Mesendoderm (in vitro differentiated cells): ENCODE data around the gene STARD3.

ENCODE experiments used
- DNase-seq: peaks from one replicate; pipeline ENCODE4 v3.0.0; 2013
- H2AK5ac ChIP-seq: 2 replicates; pipeline ENCODE4 v1.6.1; 2013; ENCODE audit warnings: low read length, inconsistent platforms
- H2BK120ac ChIP-seq: 2 replicates; pipeline ENCODE4 v1.6.1; 2013; ENCODE audit warnings: low read depth, mild to moderate bottlenecking, low read length, moderate library complexity, mixed read lengths
- H2BK15ac ChIP-seq: replicated peaks from 2 replicates; pipeline ENCODE4 v1.6.1; 2013; ENCODE audit warnings: low read depth, mild to moderate bottlenecking, moderate library complexity
- H2BK5ac ChIP-seq: 2 replicates; pipeline ENCODE4 v1.6.1; 2013; ENCODE audit warnings: low read length, inconsistent platforms
- H3K18ac ChIP-seq: 2 replicates; pipeline ENCODE4 v1.6.1; 2013; ENCODE audit warnings: mild to moderate bottlenecking, low read length, mixed read lengths
- H3K23ac ChIP-seq: one replicate; pipeline ENCODE4 v1.6.1; 2013; ENCODE audit warnings: low read length
- H3K27ac ChIP-seq: 2 replicates; pipeline ENCODE4 v1.5.1; 2013; ENCODE audit warnings: low read depth, mild to moderate bottlenecking, inconsistent platforms, low read length, moderate library complexity
- H3K27me3 ChIP-seq: 2 replicates; pipeline ENCODE4 v1.6.1; 2013; ENCODE audit warnings: low read length, control low read depth, mild to moderate bottlenecking, inconsistent platforms; ENCODE audit not compliant: insufficient read depth, poor library complexity
- H3K36me3 ChIP-seq: 2 replicates; pipeline ENCODE4 v1.6.1; 2013; ENCODE audit warnings: low read length, inconsistent platforms; ENCODE audit not compliant: control insufficient read depth, insufficient read depth
- H3K4ac ChIP-seq: one replicate; pipeline ENCODE4 v1.6.1; 2013; ENCODE audit warnings: low read depth, mild to moderate bottlenecking, low read length, moderate library complexity
- H3K4me1 ChIP-seq: 2 replicates; pipeline ENCODE4 v1.6.1; 2013; ENCODE audit warnings: low read depth, low read length, inconsistent platforms; ENCODE audit not compliant: control insufficient read depth
- H3K4me2 ChIP-seq: 2 replicates; pipeline ENCODE4 v1.6.1; 2013; ENCODE audit warnings: low read length
- H3K4me3 ChIP-seq: 2 replicates; pipeline ENCODE4 v1.5.1; 2013; ENCODE audit warnings: mild to moderate bottlenecking, low read length
- H3K56ac ChIP-seq: one replicate; pipeline ENCODE4 v1.6.1; 2013; ENCODE audit warnings: low read length
- H3K79me1 ChIP-seq: 2 replicates; pipeline ENCODE4 v1.6.1; 2013; ENCODE audit warnings: low read length, inconsistent platforms
- H3K79me2 ChIP-seq: 2 replicates; pipeline ENCODE4 v1.6.1; 2013; ENCODE audit warnings: mild to moderate bottlenecking, low read length; ENCODE audit not compliant: control insufficient read depth, insufficient read depth
- H3K9ac ChIP-seq: 2 replicates; pipeline ENCODE4 v1.6.1; 2013; ENCODE audit warnings: low read length, inconsistent platforms
- H4K5ac ChIP-seq: one replicate; pipeline ENCODE4 v1.6.1; 2013; ENCODE audit warnings: low read length
- H4K8ac ChIP-seq: one replicate; pipeline ENCODE4 v1.6.1; 2013; ENCODE audit warnings: low read depth, mild to moderate bottlenecking, control low read depth, low read length, moderate library complexity
- WGBS: extraction: QIAGEN DNeasy Blood & Tissue Kit; methylation state at CpG from one replicate; pipeline ENCODE4 v1.1.7; 2013; ENCODE audit warnings: low lambda C conversion rate, missing lambda C conversion rate; ENCODE audit not compliant: insufficient coverage; ENCODE audit errors: extremely low coverage; 5-methylcytosine and 5-hydroxymethylcytosine counted together

The STARD3 gene

GRCh38 chr17:39612291-39612894, 24.6 kb upstream of the STARD3 start:
- DNase-seq = no peak
- H4K5ac ChIP-seq = no peak overlapping the region
- no peak overlapping the region for H3K4me3 ChIP-seq
- H3K4ac ChIP-seq = no peak overlapping the region
- no peak overlapping the region for H3K18ac ChIP-seq
- H3K27me3 ChIP-seq = peaks cover 31% of the 10 kb centered on the region
- H3K23ac ChIP-seq = no peak overlapping the region
- no peaks in the 10 kb centered on the region for H3K79me2 ChIP-seq
- no peak overlapping the region for H3K9ac ChIP-seq
- H3K79me1 ChIP-seq = no peaks in the 10 kb centered on the region
- no peak overlapping the region for H3K27ac ChIP-seq
- no CpG with 5 or more reads among the region's 22 CpGs for WGBS
- no peaks in the 10 kb centered on the region for H3K4me1 ChIP-seq
- no peak overlapping the region for H3K56ac ChIP-seq
- H2BK5ac ChIP-seq = no peak overlapping the region
- H3K4me2 ChIP-seq = no peak overlapping the region
- no peak overlapping the region for H4K8ac ChIP-seq
- no peak overlapping the region for H2BK15ac ChIP-seq
- H3K36me3 ChIP-seq = no peaks in the 10 kb centered on the region
- H2BK120ac ChIP-seq = no peak overlapping the region
- no peak overlapping the region for H2AK5ac ChIP-seq

GRCh38 chr17:39612935-39613464, 23.9 kb upstream of the STARD3 start:
- no peak overlapping the region for H4K5ac ChIP-seq
- H2BK15ac ChIP-seq = no peak overlapping the region
- no peaks in the 10 kb centered on the region for H3K4me1 ChIP-seq
- no peak overlapping the region for H2BK120ac ChIP-seq
- no peak overlapping the region for H4K8ac ChIP-seq
- peaks cover 30% of the 10 kb centered on the region for H3K27me3 ChIP-seq
- no peak overlapping the region for H3K18ac ChIP-seq
- no peak for DNase-seq
- no peak overlapping the region for H3K9ac ChIP-seq
- no peak overlapping the region for H3K4me3 ChIP-seq
- H3K23ac ChIP-seq = no peak overlapping the region
- WGBS = no CpG with 5 or more reads among the region's 7 CpGs
- no peak overlapping the region for H3K4ac ChIP-seq
- H3K79me1 ChIP-seq = no peaks in the 10 kb centered on the region
- H2BK5ac ChIP-seq = no peak overlapping the region
- H3K36me3 ChIP-seq = no peaks in the 10 kb centered on the region
- H3K56ac ChIP-seq = no peak overlapping the region
- no peaks in the 10 kb centered on the region for H3K79me2 ChIP-seq
- no peak overlapping the region for H3K4me2 ChIP-seq
- H3K27ac ChIP-seq = no peak overlapping the region
- H2AK5ac ChIP-seq = no peak overlapping the region

- no peak overlapping the region for H3K9ac ChIP-seq
- H3K56ac ChIP-seq = no peak overlapping the region
- no peak overlapping the region for H4K5ac ChIP-seq
- no peaks in the 10 kb centered on the region for H3K79me2 ChIP-seq
- H3K27ac ChIP-seq = no peak overlapping the region
- no peak overlapping the region for H3K18ac ChIP-seq
- no peak overlapping the region for H4K8ac ChIP-seq
- no peak overlapping the region for H2BK5ac ChIP-seq
- peaks cover 27% of the 10 kb centered on the region for H3K27me3 ChIP-seq
- WGBS = no CpG with 5 or more reads among the region's 3 CpGs
- H3K36me3 ChIP-seq = no peaks in the 10 kb centered on the region
- H3K4ac ChIP-seq = no peak overlapping the region
- H3K4me3 ChIP-seq = no peak overlapping the region
- H3K4me2 ChIP-seq = no peak overlapping the region
- H2BK15ac ChIP-seq = no peak overlapping the region
- H2AK5ac ChIP-seq = no peak overlapping the region
- DNase-seq = no peak
- H3K79me1 ChIP-seq = no peaks in the 10 kb centered on the region
- H3K23ac ChIP-seq = no peak overlapping the region
- no peak overlapping the region for H2BK120ac ChIP-seq
- no peaks in the 10 kb centered on the region for H3K4me1 ChIP-seq
These were observed 22.3 kb upstream of the STARD3 start for GRCh38 chr17:39614545-39615157.

GRCh38 chr17:39615434-39615833, 21.5 kb upstream of the STARD3 start:
- H3K9ac ChIP-seq = no peak overlapping the region
- H3K23ac ChIP-seq = no peak overlapping the region
- H4K5ac ChIP-seq = no peak overlapping the region
- H3K56ac ChIP-seq = no peak overlapping the region
- peaks cover 26% of the 10 kb centered on the region for H3K27me3 ChIP-seq
- DNase-seq = no peak
- H4K8ac ChIP-seq = no peak overlapping the region
- no peak overlapping the region for H3K4me2 ChIP-seq
- no peak overlapping the region for H2BK120ac ChIP-seq
- no peaks in the 10 kb centered on the region for H3K79me1 ChIP-seq
- no peak overlapping the region for H3K4ac ChIP-seq
- H3K79me2 ChIP-seq = no peaks in the 10 kb centered on the region
- no peak overlapping the region for H3K27ac ChIP-seq
- H3K4me1 ChIP-seq = no peaks in the 10 kb centered on the region
- no peak overlapping the region for H2BK5ac ChIP-seq
- H3K18ac ChIP-seq = no peak overlapping the region
- H2AK5ac ChIP-seq = no peak overlapping the region
- H2BK15ac ChIP-seq = no peak overlapping the region
- H3K4me3 ChIP-seq = no peak overlapping the region
- WGBS = no CpG with 5 or more reads among the region's 6 CpGs
- no peaks in the 10 kb centered on the region for H3K36me3 ChIP-seq

- Histone ChIP-seq H3K27me3 (peaks cover 26% of the 10 kb centered on the region), H3K18ac (no peak overlapping the region), H3K79me2 (no peaks in the 10 kb centered on the region), H3K23ac (no peak overlapping the region), H4K8ac (no peak overlapping the region), H4K5ac (no peak overlapping the region), H2BK15ac (no peak overlapping the region), H3K36me3 (no peaks in the 10 kb centered on the region), H3K9ac (no peak overlapping the region), H2BK5ac (no peak overlapping the region), H3K56ac (no peak overlapping the region), H3K27ac (no peak overlapping the region), H2BK120ac (no peak overlapping the region), H3K4me3 (no peak overlapping the region), H3K4me2 (no peak overlapping the region), H2AK5ac (no peak overlapping the region), H3K79me1 (no peaks in the 10 kb centered on the region), H3K4me1 (no peaks in the 10 kb centered on the region), H3K4ac (no peak overlapping the region)
- no peak for DNase-seq
- no CpG with 5 or more reads among the region's 3 CpGs for WGBS
These were observed 19.9 kb upstream of the STARD3 start for GRCh38 chr17:39617100-39617445.
